ENCODE measurements around the gene PPP5C. TPM values are rescaled to one million over a fixed set of nuclear protein-coding genes. Genes with fewer than 3 reads are reported as not detected.

PPP5C gene
- total RNA-seq, 1 experiment from 2014 or later = 102 TPM

GRCh38 chr19:46381756-46382345, 35.0 kb downstream of the PPP5C start:
- 0 out of 2 replicates have a peak, but pooled peaks cover 7% of the 10 kb centered on the region for H4K20me1 ChIP-seq (ENCODE audit: insufficient read depth)
- ChIA-PET POLR2A (no interaction called here), RAD21 (ENCODE audit: low non-redundant PET in 1 of 2, low total read pairs in 2 of 2, uncharacterized antibody in 2 of 2, unreplicated experiment in 2 of 2) (no interaction called here), CTCF (interaction anchor here (0.9 kb wide), 1 partner anchor 8 kb away, joined by 3 read pairs; no protein-coding TSS in a partner anchor)
- no peaks in the 10 kb centered on the region for H3K9me2 ChIP-seq (ENCODE audit: insufficient read depth)
- BruUV-seq (replicated peaks) = no TSS peak
- H3K4me2 ChIP-seq (ENCODE audit: low read length) = no peak overlapping the region
- H3K79me2 ChIP-seq (ENCODE audit: insufficient read depth, low read length) = peaks cover 43% of the 10 kb centered on the region
- H3K27ac ChIP-seq (ENCODE audit: low read depth, low read length) = no peak overlapping the region
- DNase-seq (ENCODE audit: low read depth, low spot score) (no peak), ATAC-seq (no peak)
- no peak overlapping the region for H3K9ac ChIP-seq (ENCODE audit: low read length)
- H3K9me3 ChIP-seq (ENCODE audit: control insufficient read depth in 1 of 2, insufficient read depth in 1 of 2, low read depth in 1 of 2, low read length in 2 of 2) = no peaks in the 10 kb centered on the region
- H2AFZ ChIP-seq (ENCODE audit: low read depth, low read length, poor library complexity, severe bottlenecking) = no peak overlapping the region
- intact Hi-C loops (cut with micrococcal nuclease) = no loop called here
- H3K4me1 ChIP-seq (ENCODE audit: control insufficient read depth in 1 of 2, insufficient read depth in 2 of 2, low read length in 2 of 2) = no peaks in the 10 kb centered on the region
- H3K27me3 ChIP-seq (ENCODE audit: insufficient read depth, low read length) = no peaks in the 10 kb centered on the region
- peaks cover 40 to 62% of the 10 kb centered on the region in 2 experiments for H3K36me3 ChIP-seq (ENCODE audit: control insufficient read depth in 1 of 2, insufficient read depth in 2 of 2, low read length in 2 of 2)
- no peak overlapping the region for H3K4me3 ChIP-seq (replicated peaks in 1 of 2; ENCODE audit: low read depth in 1 of 2, low read length in 2 of 2)
- TF ChIP-seq YY1 (IDR thresholded peaks at IDR 0.05; ENCODE audit: extremely low read depth, insufficient replicate concordance, low read depth, low read length) (no peak), EZH2phosphoT487 (IDR thresholded peaks at IDR 0.05; ENCODE audit: borderline replicate concordance) (no peak), EGR1 (IDR thresholded peaks at IDR 0.05; ENCODE audit: low read depth) (no peak), POLR2A (IDR thresholded peaks at IDR 0.05; ENCODE audit: borderline replicate concordance, extremely low read depth, insufficient read depth, insufficient read length) (no peak), RAD21 (IDR thresholded peaks at IDR 0.05; ENCODE audit: low read depth) (no peak), TCF7L2 (IDR thresholded peaks at IDR 0.05; ENCODE audit: borderline replicate concordance, extremely low read depth, insufficient read depth, insufficient read length) (no peak), ZFX (IDR thresholded peaks at IDR 0.05) (no peak), SIN3A (IDR thresholded peaks at IDR 0.05; ENCODE audit: low read depth) (no peak), CBX3 (IDR thresholded peaks at IDR 0.05; ENCODE audit: low read depth) (no peak), ZBTB33 (IDR thresholded peaks at IDR 0.05; ENCODE audit: extremely low read depth, insufficient replicate concordance, low read length) (no peak), ELF1 (IDR thresholded peaks at IDR 0.05; ENCODE audit: borderline replicate concordance, low read depth) (no peak), JUND (IDR thresholded peaks at IDR 0.05) (no peak), SP1 (IDR thresholded peaks at IDR 0.05; ENCODE audit: low read depth) (no peak), MAX (IDR thresholded peaks at IDR 0.05) (no peak)

Data from HCT116 (cell line).